ENCODE results near the gene BACH2.

DNA sequence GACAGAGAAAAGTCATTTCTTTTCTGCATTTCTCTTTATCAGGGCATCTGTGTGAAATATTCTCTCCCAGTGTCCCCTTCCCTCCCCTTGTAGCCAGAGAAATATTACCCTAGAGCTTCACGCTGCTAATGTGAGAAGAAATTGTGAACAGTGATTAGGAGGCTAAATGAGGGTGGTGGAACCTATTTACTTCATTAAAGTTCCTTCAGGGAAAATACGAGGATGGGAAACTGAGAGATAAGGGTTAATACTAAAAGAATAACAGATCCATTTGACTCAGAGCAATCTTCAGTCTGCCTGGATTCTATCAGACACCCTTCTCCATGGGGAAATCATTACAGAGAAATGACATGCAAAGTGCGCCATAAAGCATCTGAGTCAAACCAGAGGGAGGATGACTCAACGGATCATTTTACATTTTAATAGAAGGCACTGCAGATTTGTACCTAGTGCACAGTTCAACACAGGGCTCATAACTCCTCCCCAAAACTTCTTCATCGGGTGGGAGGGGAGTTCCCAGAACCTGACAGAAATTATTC lies 271.1 kb downstream of the BACH2 start:
- TF ChIP-seq, protein P1, sequence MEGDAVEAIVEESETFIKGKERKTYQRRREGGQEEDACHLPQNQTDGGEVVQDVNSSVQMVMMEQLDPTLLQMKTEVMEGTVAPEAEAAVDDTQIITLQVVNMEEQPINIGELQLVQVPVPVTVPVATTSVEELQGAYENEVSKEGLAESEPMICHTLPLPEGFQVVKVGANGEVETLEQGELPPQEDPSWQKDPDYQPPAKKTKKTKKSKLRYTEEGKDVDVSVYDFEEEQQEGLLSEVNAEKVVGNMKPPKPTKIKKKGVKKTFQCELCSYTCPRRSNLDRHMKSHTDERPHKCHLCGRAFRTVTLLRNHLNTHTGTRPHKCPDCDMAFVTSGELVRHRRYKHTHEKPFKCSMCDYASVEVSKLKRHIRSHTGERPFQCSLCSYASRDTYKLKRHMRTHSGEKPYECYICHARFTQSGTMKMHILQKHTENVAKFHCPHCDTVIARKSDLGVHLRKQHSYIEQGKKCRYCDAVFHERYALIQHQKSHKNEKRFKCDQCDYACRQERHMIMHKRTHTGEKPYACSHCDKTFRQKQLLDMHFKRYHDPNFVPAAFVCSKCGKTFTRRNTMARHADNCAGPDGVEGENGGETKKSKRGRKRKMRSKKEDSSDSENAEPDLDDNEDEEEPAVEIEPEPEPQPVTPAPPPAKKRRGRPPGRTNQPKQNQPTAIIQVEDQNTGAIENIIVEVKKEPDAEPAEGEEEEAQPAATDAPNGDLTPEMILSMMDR (IDR thresholded peaks at IDR 0.05), result no peak
- TF ChIP-seq SIN3A (IDR thresholded peaks at IDR 0.05; ENCODE audit: borderline replicate concordance, low read depth, low read length) (peak; percentile 69; the same call in 1 of the 2 replicates), GABPA (IDR thresholded peaks at IDR 0.05; ENCODE audit: low read depth) (no peak), TAF1 (IDR thresholded peaks at IDR 0.05; ENCODE audit: borderline replicate concordance, low read depth, low read length) (0 out of 2 replicates have a peak, but pooled peaks have one; percentile 25), RAD21 (IDR thresholded peaks at IDR 0.05; ENCODE audit: low read length) (peak; percentile 8)

All from SK-N-SH (cell line).